Measurements from ENCODE around the gene MTRFR. TPM values are rescaled to one million over a fixed set of nuclear protein-coding genes. Genes with fewer than 3 reads are reported as not detected.

MTRFR gene
- 7.6 and 11.5 TPM in 2 replicates for total RNA-seq

DNA sequence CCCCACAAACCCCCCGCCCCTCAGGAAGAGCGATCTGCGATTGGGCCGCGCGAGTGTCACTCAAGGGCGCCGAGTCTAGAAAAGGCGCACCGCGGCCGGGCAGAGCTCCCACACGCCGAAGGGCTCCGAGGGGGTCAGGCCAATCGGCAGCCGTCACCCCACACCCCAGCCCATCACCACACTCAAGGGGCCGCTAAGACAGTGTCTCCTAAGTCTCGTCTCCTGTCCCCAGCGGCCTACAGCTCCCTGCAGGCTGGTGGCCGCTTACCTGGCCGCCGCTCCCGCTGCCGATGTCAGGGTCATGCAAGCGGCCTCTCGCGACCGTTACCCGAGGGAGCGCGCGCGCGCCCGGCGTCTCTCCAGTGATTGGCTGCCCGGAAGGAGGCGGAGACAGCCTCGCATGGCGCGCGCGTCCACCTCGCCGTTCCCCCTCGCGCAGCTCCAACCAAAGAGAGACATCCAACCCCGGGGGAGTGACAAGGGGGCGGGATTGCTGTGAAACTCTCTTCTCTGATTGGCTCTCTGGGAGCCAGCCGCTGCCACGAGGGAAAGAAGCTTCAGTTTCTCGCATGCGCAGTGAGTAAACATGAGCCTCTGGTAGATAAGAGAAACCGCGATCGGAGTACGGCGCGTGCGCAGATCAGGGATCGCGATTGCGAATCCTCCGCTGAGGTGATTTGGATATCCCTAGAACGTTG is at the start of gene MTRFR, which contains the start of gene MPHOSPH9:
Gene MTRFR, plus strand, starts transcription at position 630 of the 698 bp plus-strand sequence. CDS start 20,239 bp downstream, outside the sequence.
Gene MPHOSPH9, minus strand, starts transcription at position 335 of the 698 bp plus-strand sequence. CDS start 2,777 bp downstream, outside the sequence.

Small RNA genes within 50 kb of the gene (small RNA-seq; reads per million reads assigned to genes)
- not detected for gene RNA5SP375

Other genes starting within 250 kb of the MTRFR start
- gene PITPNM2, start 82.3 kb upstream of the MTRFR start, total RNA-seq, result 9.1 and 9.3 TPM in 2 replicates
- 69.7 and 92.2 TPM in 2 replicates for gene MPHOSPH9, start 295 bp upstream of the MTRFR start, total RNA-seq
- gene CDK2AP1, start 38.4 kb downstream of the MTRFR start, total RNA-seq, result 196 and 260 TPM in 2 replicates
- 54.9 and 57.4 TPM in 2 replicates for gene SBNO1, start 131.4 kb downstream of the MTRFR start, total RNA-seq
- 74.1 and 79.8 TPM in 2 replicates for gene KMT5A, start 150.7 kb downstream of the MTRFR start, total RNA-seq
- gene RILPL2, start 203.2 kb downstream of the MTRFR start, total RNA-seq, result 5.0 and 5.1 TPM in 2 replicates
- 12.4 and 15.6 TPM in 2 replicates for gene SNRNP35, start 224.7 kb downstream of the MTRFR start, total RNA-seq

Data from thoracic aorta endothelial cell (primary cell).